Kidney tubule cell (primary cell): Measurements from ENCODE around the gene CRIM1.

Source experiments
- DNase-seq: peaks from one replicate; pipeline ENCODE4 v3.0.0-alpha.2; 2018; ENCODE audit warnings: low spot score

Gene CRIM1

DNA sequence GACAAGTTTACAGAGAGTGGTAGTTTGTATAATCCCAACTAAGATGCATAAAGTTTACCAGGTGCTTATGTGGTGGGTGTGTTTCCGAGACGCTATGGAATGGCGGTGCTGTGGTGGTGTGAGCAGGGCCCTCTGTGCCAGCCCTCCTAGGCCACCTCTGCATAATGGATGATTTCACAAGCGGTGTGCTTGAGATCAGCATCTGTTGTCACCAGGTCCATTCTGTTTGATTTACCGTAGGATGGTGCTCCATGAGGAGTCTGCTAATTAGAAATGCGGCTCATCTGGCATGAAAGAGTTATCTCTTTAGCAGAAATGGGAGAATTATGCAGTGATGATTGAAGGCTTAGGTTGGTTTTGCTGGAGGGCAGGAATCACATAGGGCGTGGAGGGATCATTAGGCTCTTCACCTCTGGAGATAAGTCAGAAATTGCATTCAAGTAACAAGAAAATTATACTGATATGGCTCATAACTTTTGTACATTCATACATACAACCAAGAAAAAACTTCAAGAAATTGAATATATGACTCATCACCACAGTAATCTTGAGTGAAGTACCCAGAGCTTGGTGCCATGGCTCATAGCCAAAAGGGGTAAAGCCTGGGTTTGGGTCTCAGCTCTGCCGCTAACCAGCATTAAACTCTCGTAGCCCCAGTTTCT is 41.4 kb downstream of the CRIM1 start:
- no peak for DNase-seq

DNA sequence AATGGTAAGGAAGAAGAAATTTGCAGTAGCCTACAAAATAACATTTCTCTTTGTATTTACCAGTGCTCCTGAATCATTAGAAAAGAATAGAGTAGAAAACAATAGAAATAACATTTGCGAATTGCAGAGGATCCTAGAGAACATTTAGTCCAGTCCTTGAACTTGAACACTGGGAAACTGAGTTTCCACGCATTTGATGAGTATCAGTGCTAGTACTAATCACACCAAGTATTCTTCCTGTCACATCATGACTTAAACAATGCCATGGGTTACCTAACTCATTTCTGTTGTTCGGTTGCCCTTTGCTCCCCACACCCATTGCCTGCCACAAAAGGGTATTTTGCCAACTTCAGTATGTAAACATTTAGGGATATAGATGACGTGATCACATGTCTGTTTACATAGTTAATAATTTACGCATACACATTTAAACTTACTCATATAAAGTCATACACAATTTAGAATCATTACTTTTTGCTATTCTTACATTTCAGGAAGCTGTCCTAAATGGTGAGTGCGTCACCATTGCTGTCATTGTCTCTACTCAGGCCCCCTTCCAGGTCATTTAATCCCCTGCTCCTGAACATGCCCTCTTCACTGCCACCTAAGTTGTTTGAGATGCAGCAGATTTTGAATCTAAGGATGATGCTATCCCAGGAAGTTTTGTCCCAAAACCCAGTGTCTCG is 42.3 kb downstream of the CRIM1 start:
- DNase-seq, result no peak

DNA sequence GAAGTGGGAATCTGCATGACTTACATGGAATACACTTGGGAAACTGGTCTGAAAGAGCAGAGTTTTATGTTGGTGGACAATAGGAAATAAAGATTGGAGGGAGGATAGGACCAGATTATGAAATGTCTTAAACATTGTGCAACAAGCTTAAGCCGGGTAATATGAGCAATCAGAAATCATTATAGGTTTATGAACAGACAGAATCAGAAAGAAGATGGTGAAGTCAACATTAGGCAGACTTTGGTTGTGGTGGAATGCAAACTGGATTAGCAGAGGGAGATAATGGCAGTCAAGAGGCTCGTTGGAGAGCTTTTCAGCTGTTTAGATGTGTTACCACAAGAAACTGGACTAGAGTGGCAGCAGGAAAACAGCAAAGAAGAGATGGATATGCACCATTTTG is 43.5 kb downstream of the CRIM1 start:
- no peak for DNase-seq

DNA sequence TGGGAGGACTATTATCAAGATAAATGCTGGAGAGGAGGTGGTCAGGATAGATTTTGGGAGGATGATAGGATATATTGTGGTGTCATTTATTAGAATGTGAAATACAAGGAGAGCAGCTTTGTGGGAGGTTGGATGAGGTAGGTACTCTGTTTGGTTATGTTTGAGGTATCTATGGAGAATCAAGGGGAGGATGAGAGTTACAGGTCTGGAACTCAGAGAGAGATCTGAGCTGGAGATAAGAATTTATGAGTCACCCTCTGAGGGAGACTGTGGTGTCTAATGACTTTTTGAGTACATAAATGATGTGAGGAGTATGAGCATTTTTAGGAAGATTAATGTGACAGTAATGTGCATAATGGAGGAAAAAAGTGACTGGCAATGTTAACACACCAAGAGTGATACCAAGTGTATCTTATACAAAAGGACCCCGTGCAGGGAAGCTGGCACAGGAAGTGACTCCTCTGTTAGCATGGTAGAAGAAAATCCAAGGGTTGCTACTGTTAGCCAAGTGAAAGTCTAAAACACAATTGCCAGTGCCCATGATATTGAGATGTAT is 48.2 kb downstream of the CRIM1 start:
- peak; percentile 99 for DNase-seq

DNA sequence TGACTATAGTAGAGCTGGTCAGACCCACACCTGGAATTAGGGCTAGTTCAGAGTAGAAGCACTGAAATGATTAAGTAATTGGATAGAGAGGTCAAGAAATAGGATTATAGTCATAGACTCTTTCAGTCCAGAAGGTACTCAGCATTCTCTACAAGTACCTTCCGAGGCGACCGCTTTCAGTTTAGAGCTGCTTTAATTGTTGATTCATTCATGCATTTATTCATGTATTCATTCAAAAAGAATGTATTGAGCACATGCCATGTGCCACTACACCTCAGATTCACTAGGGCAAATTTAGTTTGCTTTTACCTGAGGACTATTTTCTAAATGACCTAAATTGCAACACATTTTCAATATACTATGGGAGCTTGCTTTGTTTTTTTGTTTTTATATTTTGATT is 48.7 kb downstream of the CRIM1 start:
- peak; percentile 93 for DNase-seq

DNA sequence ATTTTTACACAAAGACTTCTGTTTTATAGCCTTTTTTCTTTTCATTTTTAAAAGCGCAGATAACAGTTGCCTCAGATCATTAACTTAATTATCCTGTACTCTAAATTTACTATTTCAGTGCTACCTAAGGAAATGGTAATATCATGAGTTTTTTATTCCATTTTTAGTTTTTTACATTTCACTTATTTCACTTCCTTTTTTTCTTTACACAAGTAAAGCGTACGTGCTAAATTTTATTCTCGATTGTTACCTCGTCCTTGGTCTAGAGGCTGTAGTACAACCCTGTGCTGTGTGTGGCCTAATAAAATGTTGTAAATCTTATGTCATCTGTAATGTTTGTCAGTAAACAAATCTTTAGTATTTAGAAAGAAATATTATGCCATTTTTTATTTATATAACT is 49.2 kb downstream of the CRIM1 start:
- no peak for DNase-seq

DNA sequence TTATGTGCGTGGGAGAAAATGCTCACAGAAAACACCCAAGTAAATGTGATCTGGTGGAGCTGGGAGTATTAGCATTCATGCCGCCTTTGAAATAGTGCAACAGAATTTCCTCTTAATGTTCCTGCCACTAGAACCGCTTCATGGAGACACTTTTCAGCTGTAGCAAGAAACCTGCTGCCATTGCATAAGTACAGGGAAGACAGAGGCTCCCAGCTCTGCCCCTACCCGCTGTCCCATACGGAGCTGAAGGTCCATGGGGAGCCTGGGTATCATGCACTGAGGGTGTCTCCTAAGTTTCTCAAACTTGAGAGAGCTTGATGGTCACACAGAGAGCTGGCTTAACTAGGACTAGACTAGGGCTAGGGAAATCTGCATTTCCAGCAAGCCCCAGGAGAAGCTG is 49.6 kb downstream of the CRIM1 start:
- DNase-seq, result no peak

DNA sequence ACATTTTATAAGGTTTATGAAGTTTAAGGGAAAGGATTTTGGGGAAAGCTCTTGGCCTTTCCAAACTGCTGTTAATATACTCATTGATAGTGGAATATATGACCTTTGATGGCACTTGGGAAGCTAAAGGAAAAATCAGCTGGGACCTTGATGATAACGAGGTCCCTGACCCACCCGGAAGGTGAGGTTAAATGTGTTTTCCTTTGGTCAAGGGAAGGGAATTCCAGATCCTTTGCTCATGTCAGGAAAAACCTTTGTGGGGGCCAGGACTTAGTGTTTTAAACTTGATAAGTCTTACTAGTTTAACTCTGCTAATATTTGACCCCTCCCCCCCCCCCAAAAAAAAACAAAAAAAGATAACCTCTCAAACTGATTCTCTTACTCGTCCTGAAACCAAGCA is 50.7 kb downstream of the CRIM1 start:
- peak; percentile 38 for DNase-seq

DNA sequence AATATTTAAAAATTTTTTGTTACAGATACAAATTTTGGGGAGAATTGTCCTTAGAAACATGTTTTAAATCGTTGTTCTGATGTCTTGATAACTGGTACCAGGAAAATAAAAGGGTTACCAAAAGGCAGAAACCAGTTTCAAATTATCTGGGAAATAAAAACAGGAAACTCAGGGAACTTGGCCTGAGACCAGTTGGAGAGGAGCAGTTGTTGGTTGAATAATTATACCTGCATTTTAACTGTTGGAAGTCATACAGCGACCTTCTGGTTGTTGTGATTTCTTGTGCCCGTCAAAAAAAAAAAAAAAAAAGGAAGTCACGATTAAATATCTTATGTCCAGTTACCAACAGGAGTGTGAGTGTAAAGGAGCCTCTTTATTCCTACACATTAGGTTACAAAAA is 51.8 kb downstream of the CRIM1 start:
- no peak for DNase-seq

DNA sequence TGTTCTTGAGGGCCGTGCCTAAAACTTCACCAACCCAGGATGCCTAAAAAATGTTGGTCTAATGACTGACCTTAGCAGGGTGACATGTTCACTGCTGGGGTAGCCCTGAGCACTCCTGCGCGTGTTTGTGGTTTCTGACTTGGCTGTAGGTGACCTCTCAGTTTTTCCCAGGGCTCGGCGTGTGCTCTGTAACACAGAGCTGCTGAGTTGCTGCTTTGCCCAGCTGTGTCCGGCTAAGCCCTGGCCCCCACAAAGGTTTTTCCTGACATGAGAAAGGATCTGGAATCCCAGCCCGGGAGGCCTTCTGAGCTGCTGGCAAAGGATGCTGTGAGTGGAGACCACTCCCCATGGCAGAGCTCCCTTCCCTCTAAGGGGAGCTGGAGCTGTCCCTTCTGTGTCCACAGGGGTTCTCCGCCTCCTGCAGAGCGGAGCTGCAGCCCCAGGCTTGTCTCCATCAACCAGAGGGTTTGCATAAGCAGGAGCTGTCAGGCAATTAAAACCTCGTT is 52.7 kb downstream of the CRIM1 start:
- DNase-seq, result peak; percentile 84

DNA sequence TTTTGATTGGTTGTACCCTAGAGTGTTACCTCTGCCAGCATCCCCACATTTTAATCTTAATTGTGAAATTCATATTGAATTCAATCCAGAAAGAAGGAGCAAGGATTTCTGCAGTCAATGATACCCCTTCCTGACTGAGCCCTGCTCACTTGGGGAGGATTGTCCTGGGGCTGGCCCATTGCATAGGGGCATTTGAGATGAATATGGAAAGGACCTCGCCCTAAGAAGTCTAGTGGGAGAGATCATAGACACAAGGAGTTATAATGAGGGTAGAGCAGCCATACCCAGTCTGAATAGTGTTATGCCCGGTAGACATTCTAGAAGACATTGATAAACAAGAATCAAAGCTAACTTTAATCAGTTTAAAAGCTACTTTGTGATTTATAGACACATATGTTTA is 53.8 kb downstream of the CRIM1 start:
- no peak for DNase-seq

DNA sequence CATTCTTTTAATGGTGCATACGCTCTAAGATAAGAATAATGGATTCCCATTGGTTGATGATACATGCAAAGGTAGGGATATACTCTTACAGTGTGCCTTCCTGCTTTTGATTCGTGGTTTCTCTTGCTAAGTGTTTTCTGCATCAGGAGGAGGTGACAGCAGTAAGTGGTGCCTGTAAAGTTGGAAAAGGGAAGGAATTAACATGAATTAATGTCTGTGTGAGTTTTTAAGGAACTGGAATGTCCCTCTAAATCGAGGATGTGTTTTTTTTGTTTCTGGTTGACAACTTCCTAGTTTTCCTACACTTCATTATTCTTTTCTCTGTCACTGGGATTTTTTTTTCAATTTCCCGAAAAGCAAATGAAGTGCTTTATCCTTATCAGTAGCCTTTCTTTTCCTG is 54.4 kb downstream of the CRIM1 start:
- no peak for DNase-seq

DNA sequence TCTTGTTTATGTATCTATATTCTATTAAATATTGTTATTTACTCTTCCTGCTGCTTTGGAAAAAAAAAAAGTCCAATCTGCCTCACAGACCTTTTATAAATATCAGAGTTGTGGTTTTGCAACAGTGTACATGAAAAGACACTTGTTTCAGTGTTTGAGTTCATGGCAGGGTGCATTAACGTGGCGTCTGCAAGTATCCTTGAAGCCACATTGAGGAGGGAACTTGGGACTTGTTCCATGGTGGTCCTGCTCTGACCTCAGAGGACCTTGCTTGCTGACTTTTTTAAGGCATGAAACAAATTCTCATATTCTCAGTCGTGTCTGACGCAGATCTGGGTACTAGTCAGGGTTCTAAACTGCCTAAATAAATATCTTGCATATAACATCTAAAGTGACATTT is 55.1 kb downstream of the CRIM1 start:
- DNase-seq, result no peak

DNA sequence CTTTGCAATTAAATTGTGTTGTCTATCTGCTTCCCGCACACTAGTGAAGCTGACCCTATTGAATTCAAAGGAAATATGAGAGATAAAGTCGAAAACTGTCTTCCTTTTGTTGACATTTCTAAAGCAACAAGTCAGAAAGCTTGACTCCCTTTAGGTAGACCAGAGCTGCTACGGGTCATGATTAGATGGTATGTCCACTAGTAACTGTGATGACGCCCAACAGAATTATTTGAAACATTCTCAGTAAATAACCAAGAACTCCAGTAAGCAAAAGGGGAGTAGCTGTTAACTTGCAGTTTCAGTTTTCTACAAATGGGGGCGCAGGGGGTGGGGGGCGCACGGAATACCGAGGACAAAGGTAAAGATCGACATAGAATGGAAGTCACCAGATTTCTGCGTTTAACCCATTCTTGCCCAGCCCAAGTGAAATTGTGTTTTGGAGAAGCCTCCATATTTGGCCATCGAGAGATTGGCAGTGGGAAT is 56.4 kb downstream of the CRIM1 start:
- DNase-seq, result peak; percentile 89

DNA sequence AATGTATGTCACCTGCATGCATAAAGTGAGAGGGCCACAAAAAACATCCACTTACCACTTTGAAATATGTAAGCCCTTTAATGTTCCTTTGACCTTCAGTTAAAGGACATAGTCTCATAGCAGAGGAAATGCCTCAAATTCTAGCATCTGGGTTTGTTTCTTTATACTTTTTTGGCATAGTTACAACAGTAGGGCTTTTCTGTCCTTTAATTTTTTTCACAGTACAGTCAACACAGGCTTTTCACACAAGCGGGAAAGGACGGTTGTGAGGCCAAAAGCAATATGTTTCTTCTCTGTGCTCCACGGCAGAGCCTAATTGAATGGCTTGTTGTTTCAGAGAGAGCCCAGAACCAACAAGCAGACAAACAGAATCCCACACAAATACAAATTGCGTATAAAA is 57.6 kb downstream of the CRIM1 start:
- no peak for DNase-seq

DNA sequence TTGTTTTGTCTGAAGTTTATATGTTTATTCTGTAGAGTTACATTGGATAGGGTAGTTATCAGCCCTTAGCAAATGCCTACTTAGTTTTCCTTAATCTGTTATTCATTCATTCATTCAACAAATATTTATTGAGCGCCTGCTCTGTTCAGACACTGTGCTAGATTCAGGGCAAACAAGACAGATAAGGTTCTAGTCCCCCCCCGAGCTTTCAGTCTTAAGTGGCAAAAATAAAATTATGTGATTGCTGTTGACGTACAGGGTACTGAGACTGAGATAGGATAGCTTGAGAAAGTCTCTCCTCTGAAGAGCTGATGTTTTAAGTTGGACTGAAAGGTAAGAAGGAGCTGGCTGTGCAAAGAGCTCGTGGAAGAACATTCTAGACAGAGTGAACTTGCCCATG is 58.7 kb downstream of the CRIM1 start:
- DNase-seq, result no peak

DNA sequence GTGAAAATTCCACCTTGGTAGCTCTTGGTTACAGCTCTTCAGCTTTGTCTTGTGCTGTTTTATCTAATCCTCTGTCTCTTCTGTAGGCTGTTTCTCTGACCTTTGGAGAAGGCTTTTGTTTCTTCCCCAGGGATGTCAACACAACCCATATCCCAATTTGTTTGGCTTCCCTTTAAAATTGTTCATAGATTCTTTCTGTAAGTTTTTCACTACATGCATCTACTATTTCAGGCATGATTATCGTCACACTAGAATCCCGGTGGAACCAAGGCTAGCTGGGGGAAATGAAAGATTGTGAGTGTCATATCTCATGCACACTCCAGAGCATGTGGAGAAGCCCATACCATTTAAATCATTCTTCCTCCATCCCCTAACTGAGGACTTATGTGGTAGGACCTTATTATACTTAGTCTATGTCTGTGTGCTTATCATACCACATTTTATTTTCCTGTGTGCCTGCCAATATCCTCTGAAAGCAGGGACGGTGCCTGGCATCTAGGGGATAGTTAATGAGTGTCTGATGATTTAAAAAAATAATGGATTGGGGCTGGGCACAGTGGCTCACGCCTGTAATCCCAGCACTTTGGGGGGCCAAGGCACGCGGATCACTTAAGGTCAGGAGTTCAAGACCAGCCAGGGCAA is 59.9 kb downstream of the CRIM1 start:
- no peak for DNase-seq

DNA sequence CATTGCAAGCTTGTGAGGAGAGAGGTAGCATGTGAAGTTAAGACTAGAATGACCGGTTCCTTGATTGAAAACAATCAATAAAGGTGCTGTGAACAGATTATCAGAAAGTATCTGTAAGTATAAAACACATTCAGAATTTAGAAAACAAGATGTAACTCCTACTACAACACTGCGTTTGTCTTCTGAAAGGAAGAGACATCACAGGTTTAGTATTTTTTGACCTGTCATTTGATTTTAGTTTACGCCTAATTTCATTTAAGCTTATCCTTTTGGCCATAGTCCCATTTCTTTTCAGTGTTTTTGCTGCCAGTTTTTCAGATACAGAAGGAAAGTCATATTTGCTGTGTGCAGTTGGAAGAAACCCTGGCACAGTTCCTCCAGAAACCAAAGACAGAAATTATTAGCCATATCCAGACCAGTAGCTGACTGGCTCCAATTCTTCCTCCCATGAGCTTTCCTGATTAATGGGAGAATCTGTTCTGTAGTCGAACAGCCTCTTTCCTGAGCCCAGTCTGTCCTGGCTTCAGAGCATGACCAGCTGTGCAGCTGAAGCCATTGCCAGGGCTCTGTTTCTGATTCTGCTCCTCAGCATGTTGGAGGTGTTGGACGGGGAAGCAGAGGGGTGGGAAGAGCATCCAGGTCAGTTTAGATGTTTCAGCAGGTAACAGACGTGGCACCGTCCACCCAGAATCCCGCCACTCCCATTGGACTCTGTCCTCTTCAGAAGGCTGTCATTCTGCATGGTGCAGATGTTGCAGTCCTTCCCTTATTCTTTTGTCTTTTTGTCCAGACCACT is 61.0 kb downstream of the CRIM1 start:
- DNase-seq, result no peak

DNA sequence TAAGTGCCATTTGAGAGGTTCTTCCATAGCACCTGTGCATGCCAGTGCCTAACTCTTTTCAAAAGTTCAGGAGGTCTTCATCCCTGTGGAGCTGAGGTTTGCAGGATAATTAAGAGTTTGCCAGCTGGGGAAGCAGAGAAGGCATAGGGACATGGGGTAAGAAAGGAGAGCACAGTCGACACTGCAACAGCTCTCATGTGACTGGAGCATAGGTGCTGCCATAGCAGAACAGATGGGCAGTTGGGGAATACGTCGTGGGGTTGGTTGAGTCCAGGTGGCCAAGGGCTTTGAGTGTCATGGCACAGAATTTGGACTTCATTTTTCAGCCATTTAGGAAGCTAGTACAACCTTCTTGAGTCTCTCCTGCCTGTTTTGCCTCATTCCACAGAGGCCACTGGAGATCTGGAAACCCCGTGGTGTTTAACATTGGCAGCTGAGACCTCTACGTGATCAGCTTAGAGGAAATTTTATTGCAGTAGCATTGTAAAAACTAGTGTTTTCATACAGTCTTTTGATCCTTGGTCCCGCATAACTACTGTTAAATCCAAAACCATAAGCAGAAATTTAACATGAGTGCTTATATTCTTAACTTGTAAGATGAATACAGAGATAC is 65.1 kb downstream of the CRIM1 start:
- no peak for DNase-seq

DNA sequence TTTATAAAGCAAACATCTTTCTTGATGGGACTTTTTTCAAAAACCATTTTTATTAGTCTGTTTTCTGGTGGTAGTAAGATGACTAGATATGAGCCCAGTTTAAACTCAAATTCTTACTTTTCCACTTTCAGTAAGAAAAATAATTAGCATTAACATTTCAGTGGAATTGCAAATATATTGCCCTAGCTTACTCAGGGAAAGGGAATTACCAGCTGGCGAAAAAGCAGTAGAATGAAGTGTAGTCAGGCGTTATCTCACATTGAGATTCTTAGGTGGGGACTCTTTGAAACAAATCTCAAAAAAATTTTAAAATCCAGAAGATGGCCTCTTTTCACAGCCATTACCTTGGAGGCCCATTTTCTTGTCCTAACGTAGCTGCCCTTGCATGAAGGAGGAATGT is 65.8 kb downstream of the CRIM1 start:
- DNase-seq, result no peak

DNA sequence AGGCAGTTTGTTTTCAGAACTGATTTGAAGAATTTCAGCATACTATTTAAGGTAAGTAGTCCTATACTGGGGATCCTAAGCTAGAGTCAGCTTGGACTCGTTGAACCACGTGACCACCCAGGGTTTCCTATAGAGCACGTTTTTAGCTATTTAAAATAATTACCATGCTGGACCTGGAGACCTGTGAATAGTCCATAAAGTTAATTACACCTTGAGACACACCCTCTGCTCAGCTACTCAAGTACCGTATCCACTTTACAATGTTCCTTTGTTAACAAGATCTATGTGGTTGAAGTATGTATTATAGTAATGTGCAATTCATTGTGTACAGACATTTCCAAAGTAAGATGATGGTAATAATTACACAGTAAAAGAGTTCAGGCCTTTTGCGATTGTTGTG is 67.6 kb downstream of the CRIM1 start:
- no peak for DNase-seq
